Right lung (tissue), 5 donors: ENCODE results near the gene YTHDC1. TPM values are rescaled to one million over a fixed set of nuclear protein-coding genes. Genes with fewer than 3 reads are reported as not detected.

Source experiments
- DNase-seq, 2 donors: peaks; one replicate each; pipeline ENCODE4 v3.0.0-alpha.2; 2013
- polyA plus RNA-seq, 5 donors: library from polyadenylated mRNA; unstranded; fragments of 120-200 nt; gene quantifications; one replicate each; pipeline versions ENCODE4 v1.2.1 to v1.2.3, GENCODE V29; 2013; ENCODE audit warnings: inconsistent platforms in 1 of 5, low replicate concordance in 1 of 5; ENCODE audit not compliant: insufficient read length in 5 of 5, insufficient read depth in 1 of 5

YTHDC1 gene
- polyA plus RNA-seq, 5 donors = 125 to 235 (median 205) TPM

DNA sequence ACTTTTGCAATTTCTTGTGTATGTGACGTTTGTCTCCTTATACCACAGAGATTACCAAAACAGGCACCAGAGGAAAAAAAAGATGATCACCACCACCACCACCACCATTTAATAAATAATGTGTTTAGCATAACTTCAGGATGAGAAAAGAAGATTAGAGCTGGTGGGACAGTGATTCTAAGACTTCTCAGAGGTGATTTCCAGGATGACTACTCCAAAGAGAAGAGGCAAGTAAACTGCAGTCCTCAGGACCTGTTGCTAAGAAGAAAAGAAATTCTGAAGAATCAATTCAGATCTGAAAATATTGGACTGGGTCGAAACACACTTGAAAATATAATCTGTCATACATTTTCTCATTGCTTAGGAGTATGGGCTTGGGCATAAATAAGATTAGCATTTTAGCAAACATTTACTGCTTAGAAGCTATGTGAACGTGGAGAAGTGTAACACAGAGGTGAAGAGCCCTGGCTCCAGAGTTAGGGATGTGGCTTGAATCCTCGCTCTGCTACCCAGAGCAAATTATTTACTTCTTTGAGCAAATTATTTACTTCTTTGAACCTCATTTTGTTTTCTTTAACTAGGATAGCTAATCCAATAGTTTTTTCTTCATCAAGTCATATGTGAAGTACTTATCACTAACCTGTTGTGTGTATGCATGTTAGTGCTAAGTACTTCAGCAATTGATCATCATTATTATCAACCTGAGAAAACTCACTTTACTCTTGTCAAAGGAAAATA lies 10.5 kb upstream of the YTHDC1 start:
- no peak for DNase-seq

DNA sequence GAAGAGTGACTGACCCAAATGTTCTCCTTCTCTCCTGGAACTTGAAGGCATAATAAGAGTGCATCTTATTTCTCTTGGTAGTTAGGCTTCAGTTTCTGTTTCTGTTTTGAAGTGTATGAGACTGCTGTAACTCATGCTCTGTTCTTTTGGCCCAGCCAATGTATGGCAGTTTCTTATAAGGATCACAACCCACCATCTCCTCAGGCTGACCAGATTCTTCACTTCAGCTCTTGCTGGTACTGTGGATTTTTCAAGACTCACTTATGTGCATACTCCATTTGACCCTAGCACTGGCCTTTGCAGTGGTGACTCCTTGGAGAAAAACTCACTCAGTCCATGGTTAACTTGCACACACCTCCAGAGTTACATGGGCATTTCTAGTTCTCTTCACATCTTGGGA lies 9.6 kb upstream of the YTHDC1 start:
- DNase-seq = no peak

DNA sequence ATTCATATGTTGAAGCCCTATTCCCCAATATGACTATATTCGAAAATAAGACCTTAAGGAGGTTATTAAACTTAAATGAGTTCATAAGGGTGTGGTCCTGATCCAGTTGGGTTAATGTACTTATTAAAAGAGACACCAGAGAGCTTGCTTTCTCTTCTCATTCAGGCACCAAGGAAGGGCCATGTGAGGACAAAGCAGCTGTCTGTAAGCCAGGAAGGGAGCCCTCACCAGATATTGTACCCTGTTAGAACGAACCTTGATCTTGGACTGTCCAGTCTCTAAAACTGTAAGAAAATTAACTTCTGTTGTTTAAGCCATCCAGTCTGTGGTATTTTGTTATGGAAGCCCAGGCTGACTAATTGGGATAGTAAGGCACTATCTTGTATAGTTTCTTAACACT lies 9.1 kb upstream of the YTHDC1 start:
- no peak for DNase-seq

DNA sequence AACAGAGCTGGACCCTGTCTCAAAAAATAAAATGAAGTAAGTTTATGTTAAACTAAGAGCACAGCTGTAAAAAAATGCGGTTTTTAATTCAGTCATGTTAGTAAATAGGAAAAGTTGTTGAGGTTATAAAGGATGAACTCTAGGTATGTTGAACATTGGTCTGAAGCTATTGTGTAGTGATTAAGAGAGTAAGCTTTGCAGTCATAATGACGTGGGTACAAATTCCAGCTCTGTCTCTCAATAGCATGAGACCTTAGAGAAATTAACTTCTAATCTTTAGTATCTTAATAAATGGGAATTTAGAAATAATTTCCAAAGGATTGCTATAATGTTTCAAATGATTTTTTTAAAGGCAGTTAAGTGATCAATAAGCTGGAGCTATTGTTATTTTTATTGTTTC lies 2.9 kb upstream of the YTHDC1 start:
- no peak for DNase-seq

DNA sequence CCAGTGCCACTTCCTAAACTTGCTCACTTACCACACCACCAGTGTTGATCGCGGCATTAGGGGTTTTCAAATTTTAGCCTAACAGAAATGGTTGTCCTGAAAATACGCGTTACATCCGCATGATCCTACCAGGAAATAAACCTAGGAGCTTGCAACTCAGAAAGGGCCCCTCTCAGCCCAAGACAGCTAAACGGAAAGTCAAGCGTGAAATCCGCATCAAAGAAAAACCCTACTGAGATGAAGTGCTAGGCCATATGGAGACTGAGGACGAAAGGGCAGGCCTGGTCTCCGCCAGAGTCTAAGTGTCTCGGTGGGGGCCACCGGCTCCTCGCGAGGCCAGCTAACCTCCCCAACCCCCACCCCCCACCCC lies 626 bp downstream of the YTHDC1 start:
- DNase-seq = peak; percentile 51 to 62

DNA sequence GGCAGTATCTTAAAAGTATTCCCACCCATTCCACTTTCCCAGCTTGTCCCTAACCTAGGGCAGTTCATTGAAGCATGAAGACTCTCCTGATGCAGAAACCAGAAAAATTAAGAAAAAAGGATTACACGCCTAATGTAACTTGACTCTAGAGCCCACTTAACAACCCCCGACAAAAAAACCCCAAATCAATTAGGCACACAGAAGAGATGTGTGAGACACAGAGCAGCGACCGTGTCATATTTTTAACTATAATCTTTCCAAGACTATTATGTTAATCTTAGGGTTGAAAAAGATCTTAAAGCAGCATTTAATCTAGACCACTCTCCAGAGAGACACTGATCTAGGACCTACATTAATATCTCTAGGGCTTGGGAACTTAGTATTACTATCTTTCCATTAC lies 1.3 kb downstream of the YTHDC1 start:
- DNase-seq = no peak

DNA sequence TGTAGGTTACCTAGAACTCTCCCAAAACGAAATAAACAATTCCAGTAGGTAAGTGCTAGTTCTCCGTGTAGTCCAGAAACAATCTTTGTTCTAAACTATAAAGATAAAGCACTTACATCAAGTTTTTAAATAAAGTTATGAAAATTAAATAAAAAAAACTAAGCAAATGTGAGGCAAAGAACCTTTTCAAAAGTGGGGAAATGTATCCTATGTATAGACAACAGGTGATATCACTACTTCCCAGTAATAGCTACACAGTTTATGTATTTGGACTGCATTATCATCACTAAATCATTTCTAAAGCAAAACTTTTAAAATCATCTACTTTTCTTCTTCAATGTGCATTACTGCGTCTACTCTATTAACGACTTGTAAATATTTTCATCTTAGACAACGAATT lies 2.0 kb downstream of the YTHDC1 start:
- DNase-seq = no peak

DNA sequence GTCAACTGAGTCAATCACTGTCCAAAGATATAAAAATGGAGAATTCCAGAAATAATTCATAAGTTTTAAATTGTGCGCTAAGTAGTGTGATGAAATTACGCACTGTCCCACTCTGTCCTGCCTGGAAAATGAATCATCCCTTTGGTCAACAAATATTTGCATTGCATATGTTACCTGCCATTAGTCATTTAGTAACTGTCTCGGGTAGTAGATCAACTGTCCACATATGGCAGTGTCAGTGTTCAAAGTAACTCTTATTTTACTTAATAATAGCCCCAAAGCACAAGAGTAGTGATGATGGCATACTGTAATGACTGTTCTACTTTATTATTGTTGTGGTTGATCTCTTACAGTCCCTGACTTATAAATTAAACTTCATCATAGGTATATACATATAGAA lies 3.4 kb downstream of the YTHDC1 start:
- DNase-seq = no peak

DNA sequence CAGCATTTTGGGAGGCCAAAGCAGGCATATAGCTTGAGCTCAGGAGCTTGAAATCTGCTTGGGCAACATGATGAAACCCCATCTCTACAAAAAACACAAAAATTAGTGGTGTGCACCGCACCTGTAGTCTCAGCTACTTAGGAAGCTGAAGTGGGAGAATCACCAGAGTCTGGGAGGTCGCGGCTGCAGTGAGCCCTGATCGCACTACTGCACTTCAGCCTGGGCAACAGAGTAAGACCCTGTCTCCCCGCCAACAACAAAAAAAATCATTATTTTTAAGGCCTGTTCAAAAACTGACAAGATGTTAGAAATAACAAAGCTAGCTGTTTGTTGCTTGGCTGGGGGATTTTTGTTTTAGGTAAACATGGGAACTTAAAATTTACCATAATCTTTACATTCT lies 5.1 kb downstream of the YTHDC1 start:
- DNase-seq = no peak

DNA sequence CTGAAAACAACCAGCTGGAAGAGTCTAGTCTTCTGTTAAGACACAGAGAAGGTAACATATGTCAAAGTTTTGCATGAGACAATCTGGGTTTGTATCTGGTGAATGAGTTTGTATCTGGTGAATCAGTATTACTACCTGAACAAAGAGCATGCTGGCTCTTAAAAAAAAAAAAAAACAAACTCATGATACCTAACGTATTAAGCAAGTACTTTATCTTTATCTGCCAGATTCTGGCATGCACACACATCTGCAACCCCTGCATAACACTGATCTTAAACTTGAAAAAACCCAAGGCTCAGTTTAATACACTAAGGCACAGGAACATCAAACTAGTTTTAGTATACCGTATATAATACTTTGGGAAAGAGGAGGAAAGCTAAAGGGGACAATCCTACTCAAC lies 5.8 kb downstream of the YTHDC1 start:
- no peak for DNase-seq

DNA sequence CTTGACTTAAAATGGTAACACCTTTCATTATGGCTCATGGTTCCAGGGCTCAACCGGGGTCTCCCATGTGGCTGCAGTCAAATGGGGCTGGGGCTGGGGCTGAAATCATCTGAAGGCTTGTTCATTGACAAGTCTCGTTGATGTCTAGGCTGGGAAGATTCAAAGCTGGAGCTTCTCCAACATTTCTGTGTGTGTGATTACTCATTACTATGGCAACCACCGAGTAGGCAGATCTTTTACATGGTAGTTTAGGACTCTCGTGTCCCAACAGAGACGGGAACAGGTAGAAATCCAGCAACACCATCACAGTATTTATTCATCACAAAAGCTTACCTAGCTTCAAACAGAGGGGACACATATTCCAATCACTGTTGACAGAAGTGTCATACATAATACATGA lies 7.8 kb downstream of the YTHDC1 start:
- DNase-seq = peak in 1 of 2 donors; percentile 42

DNA sequence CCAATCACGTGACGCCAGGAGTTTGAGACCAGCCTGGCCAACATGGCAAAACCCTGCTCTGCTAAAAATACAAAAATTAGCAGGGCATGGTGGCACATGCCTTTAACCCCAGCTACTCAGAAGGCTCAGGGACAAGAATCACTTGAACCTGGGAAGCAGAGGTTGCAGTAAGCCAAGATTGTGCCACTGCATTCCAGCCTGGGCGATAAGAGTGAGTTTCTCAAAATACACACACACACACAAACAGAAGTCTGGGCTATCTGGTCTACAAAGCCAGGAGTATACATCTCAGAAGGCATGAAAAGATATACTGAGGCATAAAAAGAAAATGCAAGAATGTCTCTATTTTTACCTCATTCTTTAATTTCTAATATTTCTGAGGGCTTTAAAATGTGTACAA lies 11.3 kb downstream of the YTHDC1 start:
- no peak for DNase-seq

DNA sequence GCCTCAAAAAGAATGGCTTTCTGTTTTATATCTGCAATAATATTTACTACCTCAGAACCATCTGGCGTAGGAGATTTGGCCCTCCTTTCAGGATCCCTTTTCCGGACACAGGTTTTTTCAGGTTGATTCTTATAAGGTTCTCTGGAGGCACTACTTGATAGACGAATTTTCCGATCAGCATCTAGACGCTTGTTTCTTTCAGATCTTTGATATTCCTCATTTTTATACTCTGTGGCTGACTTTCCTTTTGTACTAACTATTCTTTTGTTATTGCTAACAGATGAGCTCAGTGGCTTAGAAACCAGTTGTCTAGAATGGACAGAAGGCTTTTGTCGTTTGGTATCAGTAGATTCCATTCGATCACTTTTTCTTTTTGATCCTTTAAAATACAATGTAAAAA lies 12.4 kb downstream of the YTHDC1 start:
- no peak for DNase-seq

DNA sequence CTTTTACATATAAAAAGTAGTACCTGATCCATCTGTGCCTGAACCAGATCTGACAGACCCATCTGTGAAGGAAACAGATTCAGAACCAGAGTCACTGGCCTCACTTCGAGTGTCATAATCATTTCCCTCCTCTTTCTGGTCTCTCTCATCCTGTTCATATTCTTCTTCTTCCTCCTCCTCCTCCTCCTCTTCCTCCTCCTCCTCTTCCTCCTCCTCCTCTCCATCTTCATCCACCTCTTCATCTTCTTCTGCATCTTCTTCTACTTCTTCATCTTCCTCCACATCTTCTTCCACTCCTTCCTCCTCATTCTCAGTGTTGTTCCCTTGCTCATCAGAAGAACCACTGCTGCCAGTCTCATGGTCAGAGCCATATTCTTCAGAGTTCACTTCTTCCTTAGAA lies 12.9 kb downstream of the YTHDC1 start:
- DNase-seq = no peak

DNA sequence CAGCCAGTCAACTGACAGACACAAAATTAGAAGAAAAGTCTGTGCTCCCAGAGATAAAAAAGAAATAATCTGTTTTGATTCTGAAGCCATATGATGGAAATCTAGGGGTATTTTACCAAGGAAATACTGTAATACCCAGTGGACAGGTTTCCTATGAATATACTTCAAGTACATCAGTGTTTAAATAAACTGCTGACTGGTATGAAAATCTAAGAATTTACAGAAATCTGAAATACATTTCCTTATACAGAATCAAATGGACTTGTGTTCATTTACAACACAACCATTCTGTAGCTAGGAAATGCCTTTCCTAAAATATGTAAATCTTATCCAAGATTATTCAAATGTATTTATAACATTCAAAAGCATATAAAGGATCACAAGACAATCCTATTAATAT lies 13.4 kb downstream of the YTHDC1 start:
- no peak for DNase-seq

DNA sequence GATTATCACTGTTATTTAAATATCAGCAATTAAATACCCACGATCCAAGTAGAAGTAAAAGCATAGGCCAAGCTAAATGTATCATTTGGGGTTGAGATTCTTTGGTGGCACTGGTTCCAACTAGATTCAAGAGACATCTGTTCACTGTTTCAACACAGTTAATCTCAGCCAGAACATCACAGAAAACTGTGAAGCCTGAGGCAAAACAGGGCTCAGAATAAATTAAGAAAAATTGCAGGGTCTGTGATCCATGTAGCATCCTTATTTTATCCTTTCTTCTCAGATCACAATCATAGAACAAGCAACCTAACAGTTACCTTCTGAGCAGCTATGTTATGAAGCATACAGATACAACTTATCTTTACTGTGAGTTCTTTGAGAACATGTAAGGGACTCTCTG lies 23.7 kb downstream of the YTHDC1 start:
- DNase-seq = peak in 1 of 2 donors; percentile 40

DNA sequence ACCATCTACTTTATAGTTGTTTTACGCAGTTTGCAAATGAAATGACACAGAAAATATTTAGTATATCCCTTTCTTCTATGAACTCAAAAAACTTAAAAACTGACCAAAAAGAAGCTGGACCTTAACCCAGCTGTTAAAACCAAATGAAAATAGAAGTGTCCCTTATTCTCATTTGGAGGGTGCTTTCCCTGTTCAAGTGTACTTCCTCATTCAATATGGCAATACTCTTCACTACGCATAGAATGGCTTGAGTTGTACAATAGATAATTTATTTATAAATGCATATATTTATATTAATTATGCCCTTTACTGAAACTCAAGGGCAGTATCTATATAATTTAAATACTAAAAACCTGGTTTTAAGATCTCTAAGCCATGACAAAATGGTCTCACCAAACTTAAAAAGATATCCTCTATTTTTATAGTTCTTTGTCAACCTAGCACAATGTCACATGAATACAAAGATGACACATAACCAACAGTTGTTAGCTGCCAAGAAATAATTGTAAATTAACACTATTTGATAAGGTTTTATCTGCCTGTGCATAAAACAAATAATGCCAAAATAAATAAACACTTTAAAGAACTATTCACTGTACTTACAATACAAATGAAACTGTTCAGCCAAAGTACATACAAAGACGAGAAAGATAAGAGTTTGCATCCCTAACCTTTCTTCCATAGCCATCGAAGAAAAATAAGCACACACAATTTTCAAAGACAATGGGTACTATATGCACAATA lies 25.2 kb downstream of the YTHDC1 start:
- no peak for DNase-seq

DNA sequence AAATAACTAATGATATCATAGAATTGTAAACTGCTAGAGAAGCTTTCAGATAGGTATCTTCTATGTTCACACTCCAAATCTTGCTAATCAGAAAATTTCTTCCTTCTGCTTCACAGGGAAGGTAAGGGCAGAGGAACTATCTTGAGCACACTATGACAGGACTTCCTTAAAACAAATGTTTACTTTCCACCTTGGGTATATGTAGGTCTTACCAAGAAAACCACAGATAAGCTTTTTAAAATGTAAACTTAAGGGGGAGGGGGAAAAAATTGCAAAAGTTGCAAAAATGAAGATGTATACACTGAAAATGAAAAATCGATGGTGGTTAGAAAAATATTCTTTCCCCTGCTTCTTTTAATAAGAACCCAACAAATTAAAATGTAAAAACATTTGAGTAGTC lies 30.9 kb downstream of the YTHDC1 start:
- no peak for DNase-seq

DNA sequence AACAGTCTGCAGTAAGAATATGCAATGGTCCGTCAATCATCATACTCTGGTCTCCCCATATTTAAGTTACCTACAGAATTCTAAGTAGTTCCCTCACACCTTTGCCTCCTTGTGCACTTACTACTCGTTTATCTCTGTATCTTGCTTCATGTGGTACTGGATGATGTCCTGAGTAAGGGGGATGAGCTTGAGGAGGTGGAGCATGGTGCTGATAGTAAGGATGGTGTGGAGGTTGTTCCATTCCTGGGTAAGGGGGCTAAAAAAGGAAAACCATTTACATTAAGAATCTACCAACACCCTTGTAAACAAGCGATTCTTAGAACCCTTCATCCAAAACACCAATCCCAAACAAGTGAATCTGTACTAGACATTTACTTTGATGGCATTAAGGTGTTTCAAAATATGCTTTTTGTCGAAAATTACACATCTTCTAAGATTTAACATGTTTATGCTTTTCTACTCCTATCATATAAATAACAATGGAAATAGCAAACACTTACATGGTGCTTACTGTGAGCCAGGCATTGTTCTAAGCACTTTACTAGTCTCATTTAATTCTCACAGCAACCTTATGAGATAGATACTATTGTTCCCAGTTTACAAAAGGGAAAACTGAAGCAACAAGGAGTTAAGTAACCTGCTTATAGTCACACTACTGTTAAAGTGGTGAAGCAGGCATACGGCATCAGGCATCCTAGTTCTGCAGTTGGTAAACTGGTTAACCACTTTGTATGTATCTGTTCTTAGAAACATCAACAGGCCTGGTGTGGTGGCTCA lies 33.5 kb downstream of the YTHDC1 start:
- no peak for DNase-seq

DNA sequence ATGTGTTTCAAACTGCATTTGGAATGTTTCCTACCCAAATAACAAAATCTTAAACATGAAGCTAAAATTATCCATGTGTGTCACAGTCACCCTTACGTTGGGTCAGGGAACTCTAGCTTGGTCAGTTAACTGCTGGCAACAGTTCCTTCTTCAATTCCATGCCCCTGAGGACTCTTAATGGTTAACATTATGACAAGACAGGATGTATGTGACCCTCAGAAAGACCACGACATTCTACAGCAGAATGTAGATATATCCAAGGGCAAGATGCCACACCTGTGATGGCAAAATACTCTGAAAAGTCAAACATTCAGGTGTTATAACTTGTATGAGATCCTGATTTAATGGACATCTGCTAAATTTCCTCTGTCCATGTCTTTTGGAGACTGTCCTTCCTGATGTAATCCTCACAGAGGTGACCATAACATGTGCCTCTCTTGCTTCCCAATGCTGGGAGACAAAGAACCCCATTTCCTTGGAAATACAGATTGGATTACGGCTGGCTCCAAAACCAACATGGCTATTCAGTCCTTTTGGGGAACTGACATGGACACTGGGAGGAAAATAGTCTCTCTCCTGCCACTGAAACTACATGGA lies 39.1 kb downstream of the YTHDC1 start:
- no peak for DNase-seq

DNA sequence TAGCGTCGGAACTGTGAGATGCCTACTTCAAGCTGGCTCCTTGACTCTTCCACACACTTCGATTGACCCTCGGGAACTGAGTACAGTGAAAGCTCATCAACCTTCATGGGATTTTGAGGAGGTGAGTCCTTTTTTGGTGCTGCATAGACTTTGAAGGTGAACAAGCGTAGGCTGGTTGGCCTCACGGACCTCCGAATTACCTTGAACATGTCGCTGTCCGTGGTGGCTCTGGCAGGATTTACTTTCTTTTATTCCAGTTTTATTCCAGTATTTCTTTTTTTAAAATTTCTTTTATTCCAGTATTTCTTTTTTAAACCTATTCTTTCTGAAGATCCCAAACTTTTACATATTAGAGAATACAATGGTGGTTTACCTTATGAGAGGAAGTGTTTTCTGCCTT lies 45.2 kb downstream of the YTHDC1 start:
- no peak for DNase-seq
